Measurements from ENCODE around the gene XRCC6.

DNA sequence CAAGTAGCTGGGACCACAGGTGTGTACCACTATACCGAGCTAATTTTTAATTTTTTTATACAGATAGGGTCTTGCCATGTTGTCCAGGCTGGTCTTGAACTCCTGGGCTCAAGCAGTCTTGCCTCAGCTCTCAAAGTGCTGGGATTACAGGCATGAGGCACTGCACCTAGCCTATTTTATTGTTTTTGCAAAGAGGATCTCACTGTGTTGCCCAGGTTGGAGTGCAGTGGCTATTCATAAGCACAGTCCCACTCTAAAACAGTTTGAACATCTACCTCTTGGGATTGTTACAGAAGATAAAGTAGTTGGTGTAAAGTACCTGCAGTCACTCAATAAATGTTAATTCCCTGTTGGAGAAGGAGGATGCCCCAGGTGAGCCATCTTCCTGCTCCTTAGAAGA lies 29.1 kb downstream of the XRCC6 start:
- TF ChIP-seq, protein P1, sequence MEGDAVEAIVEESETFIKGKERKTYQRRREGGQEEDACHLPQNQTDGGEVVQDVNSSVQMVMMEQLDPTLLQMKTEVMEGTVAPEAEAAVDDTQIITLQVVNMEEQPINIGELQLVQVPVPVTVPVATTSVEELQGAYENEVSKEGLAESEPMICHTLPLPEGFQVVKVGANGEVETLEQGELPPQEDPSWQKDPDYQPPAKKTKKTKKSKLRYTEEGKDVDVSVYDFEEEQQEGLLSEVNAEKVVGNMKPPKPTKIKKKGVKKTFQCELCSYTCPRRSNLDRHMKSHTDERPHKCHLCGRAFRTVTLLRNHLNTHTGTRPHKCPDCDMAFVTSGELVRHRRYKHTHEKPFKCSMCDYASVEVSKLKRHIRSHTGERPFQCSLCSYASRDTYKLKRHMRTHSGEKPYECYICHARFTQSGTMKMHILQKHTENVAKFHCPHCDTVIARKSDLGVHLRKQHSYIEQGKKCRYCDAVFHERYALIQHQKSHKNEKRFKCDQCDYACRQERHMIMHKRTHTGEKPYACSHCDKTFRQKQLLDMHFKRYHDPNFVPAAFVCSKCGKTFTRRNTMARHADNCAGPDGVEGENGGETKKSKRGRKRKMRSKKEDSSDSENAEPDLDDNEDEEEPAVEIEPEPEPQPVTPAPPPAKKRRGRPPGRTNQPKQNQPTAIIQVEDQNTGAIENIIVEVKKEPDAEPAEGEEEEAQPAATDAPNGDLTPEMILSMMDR (IDR thresholded peaks at IDR 0.05), result no peak
- TF ChIP-seq POLR2A (IDR thresholded peaks at IDR 0.05), result no peak

Measured in adrenal gland (tissue), 5 donors.